Liver (tissue), 9 donors: Measurements from ENCODE around the gene PRELID1. TPM values are rescaled to one million over a fixed set of nuclear protein-coding genes. Genes with fewer than 3 reads are reported as not detected.

ENCODE experiments used
- DNase-seq: peaks from one replicate; pipeline ENCODE4 v3.0.0-alpha.2; 2017; ENCODE audit warnings: low spot score
- H3K27ac ChIP-seq, 2 donors: one replicate each; pipeline ENCODE4 v1.7.0; 2013; ENCODE audit warnings: inconsistent platforms in 2 of 2, low read length in 2 of 2, control low read depth in 1 of 2, low read depth in 1 of 2, mild to moderate bottlenecking in 1 of 2
- H3K27me3 ChIP-seq, 4 donors: one replicate each; pipeline versions ENCODE4 v1.6.1 to v1.7.0; 2013; ENCODE audit warnings: low read length in 3 of 4, inconsistent platforms in 1 of 4, mild to moderate bottlenecking in 1 of 4, moderate library complexity in 1 of 4; ENCODE audit not compliant: control insufficient read depth in 4 of 4, insufficient read depth in 4 of 4
- H3K36me3 ChIP-seq, 4 donors: one replicate each; pipeline versions ENCODE4 v1.6.1 to v1.7.0; 2013; ENCODE audit warnings: low read length in 3 of 4, mild to moderate bottlenecking in 3 of 4, low read depth in 1 of 4, moderate library complexity in 1 of 4; ENCODE audit not compliant: control insufficient read depth in 4 of 4, insufficient read depth in 3 of 4
- H3K4me1 ChIP-seq, 4 donors: one replicate each; pipeline versions ENCODE4 v1.6.1 to v1.7.0; 2013; ENCODE audit warnings: low read length in 3 of 4, mild to moderate bottlenecking in 3 of 4, moderate library complexity in 1 of 4; ENCODE audit not compliant: control insufficient read depth in 4 of 4, insufficient read depth in 4 of 4
- H3K4me3 ChIP-seq, 3 donors: one replicate each; pipeline versions ENCODE4 v1.6.1 to v1.7.0; 2013; ENCODE audit warnings: low read length in 3 of 3, control low read depth in 1 of 3, low read depth in 1 of 3, mild to moderate bottlenecking in 1 of 3
- H3K9ac ChIP-seq, 2 donors: one replicate each; pipeline ENCODE4 v1.7.0; 2013; ENCODE audit warnings: low read length in 2 of 2, mild to moderate bottlenecking in 2 of 2, moderate library complexity in 2 of 2, control low read depth in 1 of 2, low read depth in 1 of 2
- H3K9me3 ChIP-seq, 4 donors: one replicate each; pipeline versions ENCODE4 v1.6.1 to v1.7.0; 2013; ENCODE audit warnings: low read length in 3 of 4; ENCODE audit not compliant: control insufficient read depth in 4 of 4
- EGR1 ChIP-seq, 2 donors: IDR thresholded peaks; 2 replicates each; pipeline ENCODE4 v1.6.1; 2016 to 2018; ENCODE audit warnings: antibody characterized with exemption in 2 of 2, low read depth in 2 of 2
- FOXA1 ChIP-seq: IDR thresholded peaks from 2 replicates; pipeline ENCODE4 v1.6.1; 2016; ENCODE audit warnings: antibody characterized with exemption
- FOXA2 ChIP-seq: IDR thresholded peaks from 2 replicates; pipeline ENCODE4 v1.6.1; 2016; ENCODE audit warnings: antibody characterized with exemption
- GABPA ChIP-seq, 2 donors: IDR thresholded peaks in 1 of 2; conservative IDR thresholded peaks in 1 of 2; 2 replicates each; pipeline ENCODE4 v1.6.1; 2016; ENCODE audit warnings: antibody characterized with exemption in 2 of 2, mild to moderate bottlenecking in 1 of 2, moderate library complexity in 1 of 2
- HNF4A ChIP-seq, 2 donors: conservative IDR thresholded peaks; 2 replicates each; pipeline ENCODE4 v1.6.1; 2016; ENCODE audit warnings: antibody characterized with exemption in 2 of 2, mild to moderate bottlenecking in 2 of 2
- HNF4G ChIP-seq: IDR thresholded peaks from 2 replicates; pipeline ENCODE4 v1.6.1; 2016; ENCODE audit warnings: antibody characterized with exemption
- JUND ChIP-seq, 2 donors: IDR thresholded peaks; 2 replicates each; pipeline ENCODE4 v1.6.1; 2016; ENCODE audit warnings: antibody characterized with exemption in 2 of 2
- NR2F2 ChIP-seq: IDR thresholded peaks from 2 replicates; pipeline ENCODE4 v1.6.1; 2016; ENCODE audit warnings: antibody characterized with exemption
- RAD21 ChIP-seq, 2 donors: IDR thresholded peaks; 2 replicates each; pipeline ENCODE4 v1.6.1; 2016; ENCODE audit warnings: antibody characterized with exemption in 2 of 2, mild to moderate bottlenecking in 2 of 2
- RXRA ChIP-seq, 2 donors: IDR thresholded peaks; 2 replicates each; pipeline ENCODE4 v1.6.1; 2017 to 2018; ENCODE audit warnings: antibody characterized with exemption in 2 of 2, mild to moderate bottlenecking in 1 of 2
- SP1 ChIP-seq: IDR thresholded peaks from 2 replicates; pipeline ENCODE4 v1.6.1; 2018; ENCODE audit warnings: antibody characterized with exemption, mild to moderate bottlenecking
- TAF1 ChIP-seq: conservative IDR thresholded peaks from 2 replicates; pipeline ENCODE4 v1.6.1; 2016; ENCODE audit warnings: antibody characterized with exemption, mild to moderate bottlenecking
- YY1 ChIP-seq: IDR thresholded peaks from 2 replicates; pipeline ENCODE4 v1.6.1; 2016; ENCODE audit warnings: antibody characterized with exemption, mild to moderate bottlenecking
- WGBS: extraction: QIAGEN DNeasy Blood & Tissue Kit; methylation state at CpG from one replicate; pipeline ENCODE4 v1.1.7; 2013; 5-methylcytosine and 5-hydroxymethylcytosine counted together
- polyA plus RNA-seq, 2 donors: library from polyadenylated mRNA; stranded (reverse) in 1 of 2; unstranded in 1 of 2; fragments of 200-250 nt in 1 of 2; fragments of >200 nt in 1 of 2; fragmentation: Nextera tagmentation in 1 of 2; extraction: Ambion mirVana in 1 of 2; gene quantifications; one replicate each; pipeline versions ENCODE4 v1.2.1 to v1.2.3, GENCODE V29; 2013 to 2015
- total RNA-seq, 2 donors: library from RNA; depleted of rRNA; stranded (reverse); fragments of >200 nt; gene quantifications; one replicate each; pipeline ENCODE4 v1.2.3, GENCODE V29; 2014
- TF ChIP-seq, protein P1 (sequence below): IDR thresholded peaks from 2 replicates; pipeline ENCODE4 v1.6.1; 2016; ENCODE audit warnings: antibody characterized with exemption
- TF ChIP-seq, protein P2 (sequence below): fragments of 150-350 bp; IDR thresholded peaks from 2 replicates; pipeline ENCODE4 v1.5.1; 2017; ENCODE audit warnings: improper control_type of control experiment, low read depth, low read length; ENCODE audit not compliant: missing input control
- TF ChIP-seq, protein P3 (sequence below): IDR thresholded peaks from 2 replicates; pipeline ENCODE4 v1.6.1; 2016; ENCODE audit warnings: antibody characterized with exemption, mild to moderate bottlenecking
- TF ChIP-seq, protein P4 (sequence below): IDR thresholded peaks from 2 replicates; pipeline ENCODE4 v1.6.1; 2016; ENCODE audit warnings: antibody characterized with exemption
- TF ChIP-seq, protein P5 (sequence below): IDR thresholded peaks from 2 replicates; pipeline ENCODE4 v1.6.1; 2016; ENCODE audit warnings: antibody characterized with exemption
- donor health status: healthy.
- donor health status: healthy.
- donor health status: healthy.
- donor health status: healthy.
- donor health status: healthy.

The PRELID1 gene
- total and polyA plus RNA-seq, 4 donors, result 47.9 to 200 (median 85.3) TPM

DNA sequence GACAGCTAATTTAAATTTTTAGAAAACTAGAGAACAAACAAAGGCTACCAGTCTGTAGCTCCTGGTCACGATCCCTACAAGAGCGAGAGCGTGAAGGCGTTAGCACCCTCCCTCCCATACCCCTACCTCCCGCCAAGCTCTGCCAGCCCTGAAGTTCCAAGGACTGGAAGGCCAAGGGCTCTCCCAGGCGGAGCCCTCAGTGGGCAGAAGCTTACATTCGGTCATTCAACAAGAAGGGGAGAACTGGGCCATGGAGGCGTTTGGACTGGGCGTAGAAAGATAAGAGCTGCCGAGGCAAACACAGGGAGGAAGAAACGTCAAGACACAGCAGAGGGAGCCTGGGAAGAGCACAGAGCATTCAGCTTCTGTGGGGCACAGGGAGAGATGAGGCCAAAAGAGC lies 5.1 kb downstream of the PRELID1 start:
- Histone ChIP-seq H3K4me1 (peaks cover 10 to 37% (median 25%) of the 10 kb centered on the region in 4 donors), H3K4me3 (no peak overlapping the region), H3K27ac (no peak overlapping the region), H3K27me3 (no peaks in the 10 kb centered on the region), H3K9me3 (no peaks in the 10 kb centered on the region), H3K36me3 (peaks cover 6 to 16% (median 11%) of the 10 kb centered on the region in 4 donors), H3K9ac (no peak overlapping the region)
- no peak for DNase-seq
- TF ChIP-seq, protein P1, sequence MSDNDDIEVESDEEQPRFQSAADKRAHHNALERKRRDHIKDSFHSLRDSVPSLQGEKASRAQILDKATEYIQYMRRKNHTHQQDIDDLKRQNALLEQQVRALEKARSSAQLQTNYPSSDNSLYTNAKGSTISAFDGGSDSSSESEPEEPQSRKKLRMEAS, result no peak
- TF ChIP-seq HNF4G (no peak), SP1 (no peak), TAF1 (no peak), EGR1 (IDR thresholded peaks at IDR 0.05; ENCODE audit: low read depth in 2 of 2) (no peak), RAD21 (IDR thresholded peaks at IDR 0.05) (no peak), YY1 (no peak), NR2F2 (no peak), FOXA2 (no peak), RXRA (IDR thresholded peaks at IDR 0.05) (no peak), FOXA1 (no peak), GABPA (IDR thresholded peaks at IDR 0.05 in 1 of 2, conservative IDR thresholded peaks at IDR 0.05 in 1 of 2) (no peak), JUND (IDR thresholded peaks at IDR 0.05) (no peak), HNF4A (conservative IDR thresholded peaks at IDR 0.05) (no peak)
- TF ChIP-seq, protein P2, sequence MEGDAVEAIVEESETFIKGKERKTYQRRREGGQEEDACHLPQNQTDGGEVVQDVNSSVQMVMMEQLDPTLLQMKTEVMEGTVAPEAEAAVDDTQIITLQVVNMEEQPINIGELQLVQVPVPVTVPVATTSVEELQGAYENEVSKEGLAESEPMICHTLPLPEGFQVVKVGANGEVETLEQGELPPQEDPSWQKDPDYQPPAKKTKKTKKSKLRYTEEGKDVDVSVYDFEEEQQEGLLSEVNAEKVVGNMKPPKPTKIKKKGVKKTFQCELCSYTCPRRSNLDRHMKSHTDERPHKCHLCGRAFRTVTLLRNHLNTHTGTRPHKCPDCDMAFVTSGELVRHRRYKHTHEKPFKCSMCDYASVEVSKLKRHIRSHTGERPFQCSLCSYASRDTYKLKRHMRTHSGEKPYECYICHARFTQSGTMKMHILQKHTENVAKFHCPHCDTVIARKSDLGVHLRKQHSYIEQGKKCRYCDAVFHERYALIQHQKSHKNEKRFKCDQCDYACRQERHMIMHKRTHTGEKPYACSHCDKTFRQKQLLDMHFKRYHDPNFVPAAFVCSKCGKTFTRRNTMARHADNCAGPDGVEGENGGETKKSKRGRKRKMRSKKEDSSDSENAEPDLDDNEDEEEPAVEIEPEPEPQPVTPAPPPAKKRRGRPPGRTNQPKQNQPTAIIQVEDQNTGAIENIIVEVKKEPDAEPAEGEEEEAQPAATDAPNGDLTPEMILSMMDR, result no peak
- TF ChIP-seq, protein P3, sequence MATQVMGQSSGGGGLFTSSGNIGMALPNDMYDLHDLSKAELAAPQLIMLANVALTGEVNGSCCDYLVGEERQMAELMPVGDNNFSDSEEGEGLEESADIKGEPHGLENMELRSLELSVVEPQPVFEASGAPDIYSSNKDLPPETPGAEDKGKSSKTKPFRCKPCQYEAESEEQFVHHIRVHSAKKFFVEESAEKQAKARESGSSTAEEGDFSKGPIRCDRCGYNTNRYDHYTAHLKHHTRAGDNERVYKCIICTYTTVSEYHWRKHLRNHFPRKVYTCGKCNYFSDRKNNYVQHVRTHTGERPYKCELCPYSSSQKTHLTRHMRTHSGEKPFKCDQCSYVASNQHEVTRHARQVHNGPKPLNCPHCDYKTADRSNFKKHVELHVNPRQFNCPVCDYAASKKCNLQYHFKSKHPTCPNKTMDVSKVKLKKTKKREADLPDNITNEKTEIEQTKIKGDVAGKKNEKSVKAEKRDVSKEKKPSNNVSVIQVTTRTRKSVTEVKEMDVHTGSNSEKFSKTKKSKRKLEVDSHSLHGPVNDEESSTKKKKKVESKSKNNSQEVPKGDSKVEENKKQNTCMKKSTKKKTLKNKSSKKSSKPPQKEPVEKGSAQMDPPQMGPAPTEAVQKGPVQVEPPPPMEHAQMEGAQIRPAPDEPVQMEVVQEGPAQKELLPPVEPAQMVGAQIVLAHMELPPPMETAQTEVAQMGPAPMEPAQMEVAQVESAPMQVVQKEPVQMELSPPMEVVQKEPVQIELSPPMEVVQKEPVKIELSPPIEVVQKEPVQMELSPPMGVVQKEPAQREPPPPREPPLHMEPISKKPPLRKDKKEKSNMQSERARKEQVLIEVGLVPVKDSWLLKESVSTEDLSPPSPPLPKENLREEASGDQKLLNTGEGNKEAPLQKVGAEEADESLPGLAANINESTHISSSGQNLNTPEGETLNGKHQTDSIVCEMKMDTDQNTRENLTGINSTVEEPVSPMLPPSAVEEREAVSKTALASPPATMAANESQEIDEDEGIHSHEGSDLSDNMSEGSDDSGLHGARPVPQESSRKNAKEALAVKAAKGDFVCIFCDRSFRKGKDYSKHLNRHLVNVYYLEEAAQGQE, result no peak
- TF ChIP-seq, protein P4, sequence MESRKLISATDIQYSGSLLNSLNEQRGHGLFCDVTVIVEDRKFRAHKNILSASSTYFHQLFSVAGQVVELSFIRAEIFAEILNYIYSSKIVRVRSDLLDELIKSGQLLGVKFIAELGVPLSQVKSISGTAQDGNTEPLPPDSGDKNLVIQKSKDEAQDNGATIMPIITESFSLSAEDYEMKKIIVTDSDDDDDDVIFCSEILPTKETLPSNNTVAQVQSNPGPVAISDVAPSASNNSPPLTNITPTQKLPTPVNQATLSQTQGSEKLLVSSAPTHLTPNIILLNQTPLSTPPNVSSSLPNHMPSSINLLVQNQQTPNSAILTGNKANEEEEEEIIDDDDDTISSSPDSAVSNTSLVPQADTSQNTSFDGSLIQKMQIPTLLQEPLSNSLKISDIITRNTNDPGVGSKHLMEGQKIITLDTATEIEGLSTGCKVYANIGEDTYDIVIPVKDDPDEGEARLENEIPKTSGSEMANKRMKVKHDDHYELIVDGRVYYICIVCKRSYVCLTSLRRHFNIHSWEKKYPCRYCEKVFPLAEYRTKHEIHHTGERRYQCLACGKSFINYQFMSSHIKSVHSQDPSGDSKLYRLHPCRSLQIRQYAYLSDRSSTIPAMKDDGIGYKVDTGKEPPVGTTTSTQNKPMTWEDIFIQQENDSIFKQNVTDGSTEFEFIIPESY, result no peak
- TF ChIP-seq, protein P5, sequence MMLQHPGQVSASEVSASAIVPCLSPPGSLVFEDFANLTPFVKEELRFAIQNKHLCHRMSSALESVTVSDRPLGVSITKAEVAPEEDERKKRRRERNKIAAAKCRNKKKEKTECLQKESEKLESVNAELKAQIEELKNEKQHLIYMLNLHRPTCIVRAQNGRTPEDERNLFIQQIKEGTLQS, result no peak
- 94% methylated on average over 11 of the region's 11 CpGs for WGBS
